Ovary (tissue), 3 donors: Measurements from ENCODE around the gene WDR76.

Experiments used
- POLR2A ChIP-seq: fragments of 450-650 bp; IDR thresholded peaks from one replicate; pipeline ENCODE4 v1.6.1; 2017; ENCODE audit warnings: antibody characterized with exemption, mild to moderate bottlenecking, moderate library complexity
- TF ChIP-seq, protein P1 (sequence below), 3 donors: fragments of 450-650 bp in 2 of 3; fragments of 200-600 bp in 1 of 3; IDR thresholded peaks; one replicate each; pipeline versions ENCODE4 v1.5.1 to v1.8.0; 2016 to 2022; ENCODE audit warnings: antibody characterized with exemption in 3 of 3, mild to moderate bottlenecking in 1 of 3
- donor health status: DM: no; HTN: no; CAD: no.

DNA sequence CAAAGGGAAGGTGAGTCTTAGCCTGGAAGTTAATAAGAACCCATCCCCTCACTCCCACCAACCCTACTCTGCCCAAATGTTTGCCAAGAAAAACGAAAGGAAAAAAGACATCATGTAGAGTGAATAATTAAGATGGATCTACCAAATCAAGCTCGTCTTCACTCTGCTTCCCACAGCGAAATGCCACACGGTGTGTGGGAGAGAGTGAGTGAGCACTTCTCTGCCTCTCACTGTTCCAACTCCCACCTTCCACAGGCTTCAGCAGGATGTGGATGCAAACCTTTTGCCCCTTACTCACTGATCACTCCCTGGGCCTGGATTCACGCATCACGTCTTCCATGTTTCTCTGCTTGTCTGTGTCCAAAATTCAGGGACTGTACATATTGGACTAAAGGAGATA is 85.4 kb downstream of the WDR76 start:
- TF ChIP-seq, protein P1, sequence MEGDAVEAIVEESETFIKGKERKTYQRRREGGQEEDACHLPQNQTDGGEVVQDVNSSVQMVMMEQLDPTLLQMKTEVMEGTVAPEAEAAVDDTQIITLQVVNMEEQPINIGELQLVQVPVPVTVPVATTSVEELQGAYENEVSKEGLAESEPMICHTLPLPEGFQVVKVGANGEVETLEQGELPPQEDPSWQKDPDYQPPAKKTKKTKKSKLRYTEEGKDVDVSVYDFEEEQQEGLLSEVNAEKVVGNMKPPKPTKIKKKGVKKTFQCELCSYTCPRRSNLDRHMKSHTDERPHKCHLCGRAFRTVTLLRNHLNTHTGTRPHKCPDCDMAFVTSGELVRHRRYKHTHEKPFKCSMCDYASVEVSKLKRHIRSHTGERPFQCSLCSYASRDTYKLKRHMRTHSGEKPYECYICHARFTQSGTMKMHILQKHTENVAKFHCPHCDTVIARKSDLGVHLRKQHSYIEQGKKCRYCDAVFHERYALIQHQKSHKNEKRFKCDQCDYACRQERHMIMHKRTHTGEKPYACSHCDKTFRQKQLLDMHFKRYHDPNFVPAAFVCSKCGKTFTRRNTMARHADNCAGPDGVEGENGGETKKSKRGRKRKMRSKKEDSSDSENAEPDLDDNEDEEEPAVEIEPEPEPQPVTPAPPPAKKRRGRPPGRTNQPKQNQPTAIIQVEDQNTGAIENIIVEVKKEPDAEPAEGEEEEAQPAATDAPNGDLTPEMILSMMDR (IDR thresholded peaks at IDR 0.05): no peak
- TF ChIP-seq POLR2A: no peak
